GM19455 (cell line): ENCODE data around the gene AMMECR1.
A peak's percentile ranks its signal among the peaks of the same experiment; 100 is the strongest.
"Not testable (repeated sequence)": the region's sequence is repeated elsewhere in the genome, so short reads cannot be mapped to it uniquely, and the experiment has no call there.

Source experiments
- ATAC-seq: cut with Tn5 transposase; IDR thresholded peaks from one replicate; pipeline ENCODE4 v1.9.1; 2021; ENCODE audit not compliant: unreplicated experiment

The AMMECR1 gene

GRCh38 chrX:110173192-110174175, 144.4 kb downstream of the AMMECR1 start:
- no peak for ATAC-seq

- ATAC-seq = peak; percentile 99
Measured at GRCh38 chrX:110172215-110172614, 145.7 kb downstream of the AMMECR1 start.

GRCh38 chrX:110171442-110171841, 146.4 kb downstream of the AMMECR1 start:
- no peak for ATAC-seq

- no peak for ATAC-seq
Measured at GRCh38 chrX:110170029-110170428, 147.9 kb downstream of the AMMECR1 start.

- no peak for ATAC-seq
Measured at GRCh38 chrX:110168585-110168984, 149.3 kb downstream of the AMMECR1 start.

- ATAC-seq = no peak
Measured at GRCh38 chrX:110167952-110168451, 149.9 kb downstream of the AMMECR1 start.

- ATAC-seq = no peak
Measured at GRCh38 chrX:110163488-110163887, 154.4 kb downstream of the AMMECR1 start.

- ATAC-seq = no peak
Measured at GRCh38 chrX:110162867-110163266, 155.0 kb downstream of the AMMECR1 start.

- ATAC-seq = no peak
Measured at GRCh38 chrX:110162131-110162530, 155.8 kb downstream of the AMMECR1 start.

- ATAC-seq = no peak
Measured at GRCh38 chrX:110161361-110161686, 156.6 kb downstream of the AMMECR1 start.

GRCh38 chrX:110159865-110160264, 158.0 kb downstream of the AMMECR1 start:
- ATAC-seq = no peak

- ATAC-seq = no peak
Measured at GRCh38 chrX:110159235-110159634, 158.7 kb downstream of the AMMECR1 start.

GRCh38 chrX:110157444-110157843, 160.4 kb downstream of the AMMECR1 start:
- ATAC-seq = no peak

- no peak for ATAC-seq
Measured at GRCh38 chrX:110156167-110156754, 161.6 kb downstream of the AMMECR1 start.

- no peak for ATAC-seq
Measured at GRCh38 chrX:110155759-110156158, 162.1 kb downstream of the AMMECR1 start.

- ATAC-seq = not testable (repeated sequence)
Measured at GRCh38 chrX:110154328-110154727, 163.6 kb downstream of the AMMECR1 start.

GRCh38 chrX:110153896-110154295, 164.0 kb downstream of the AMMECR1 start:
- ATAC-seq = no peak

- ATAC-seq = no peak
Measured at GRCh38 chrX:110153244-110153643, 164.6 kb downstream of the AMMECR1 start.

GRCh38 chrX:110146521-110146920, 171.4 kb downstream of the AMMECR1 start:
- peak; percentile 78 for ATAC-seq

- ATAC-seq = peak; percentile 53
Measured at GRCh38 chrX:110145854-110146253, 172.0 kb downstream of the AMMECR1 start.

GRCh38 chrX:110145311-110145710, 172.6 kb downstream of the AMMECR1 start:
- no peak for ATAC-seq
